OCI-LY3 (cell line): ENCODE results near the gene FAM229A.
A peak's percentile ranks its signal among the peaks of the same experiment; 100 is the strongest.

ENCODE experiments used
- CTCF ChIP-seq: fragments of 200-600, 300-600 bp; sonication (generic); IDR thresholded peaks from 2 replicates; pipeline ENCODE4 v1.5.1; 2014; ENCODE audit warnings: antibody characterized with exemption, low read length, low read depth
- EZH2phosphoT487 ChIP-seq: fragments of 200-600 bp; shearing (Covaris generic); IDR thresholded peaks from 2 replicates; pipeline ENCODE4 v1.6.1; 2018; ENCODE audit warnings: antibody characterized with exemption, mixed run types, low read depth

DNA sequence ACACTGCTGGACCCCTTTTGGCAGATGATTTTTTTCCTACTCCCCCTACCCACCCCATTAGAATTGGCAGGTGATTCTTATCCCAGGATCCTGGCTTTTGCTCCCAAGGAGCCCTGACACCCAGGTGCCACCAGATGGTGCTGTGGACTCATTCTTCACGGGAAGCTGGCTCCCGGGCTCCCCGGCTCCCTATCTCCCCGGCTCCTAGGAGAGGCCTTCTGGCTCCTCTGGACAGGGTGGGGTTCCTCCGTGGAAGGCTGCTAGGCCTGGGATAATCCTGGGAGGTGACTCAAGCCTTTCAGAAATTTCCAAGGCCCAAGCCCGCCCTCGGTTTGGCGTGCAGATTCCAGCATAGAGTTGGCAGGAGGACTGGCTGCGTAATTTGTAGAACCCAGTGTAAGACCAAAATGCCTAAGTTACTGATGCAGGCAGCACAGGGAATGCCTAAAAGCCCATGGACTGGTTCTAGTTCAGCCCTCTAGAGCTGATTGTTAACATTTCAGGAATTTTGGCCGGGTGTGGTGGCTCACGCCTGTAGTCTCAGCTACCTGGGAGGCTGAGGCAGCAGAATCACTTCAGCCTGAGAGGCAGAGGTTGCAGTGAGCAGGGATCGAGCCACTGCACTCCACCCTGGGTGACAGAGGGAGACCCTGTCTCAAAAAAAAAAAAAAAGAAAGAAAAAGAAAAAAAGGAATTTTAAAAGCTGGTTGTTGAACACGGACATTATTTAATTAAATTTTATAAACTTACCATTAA, 38.8 kb upstream of the FAM229A start:
- TF ChIP-seq CTCF (peak; percentile 72), EZH2phosphoT487 (no peak)
